Glutamatergic neuron (in vitro differentiated cells): ENCODE data around the gene DCDC2C. TPM values are rescaled to one million over a fixed set of nuclear protein-coding genes. Genes with fewer than 3 reads are reported as not detected.

Source experiments
- DNase-seq: peaks from one replicate; pipeline ENCODE4 v3.0.0; 2022
- H3K27ac Mint-ChIP-seq: one replicate; pipeline ENCODE4 v1.8.0; 2020; ENCODE audit warnings: mild to moderate bottlenecking, mixed read lengths, inconsistent platforms; ENCODE audit not compliant: unreplicated experiment
- H3K27me3 Mint-ChIP-seq: one replicate; pipeline ENCODE4 v1.8.0; 2020; ENCODE audit warnings: mild to moderate bottlenecking, moderate library complexity, mixed read lengths, inconsistent platforms; ENCODE audit not compliant: unreplicated experiment
- H3K36me3 Mint-ChIP-seq: one replicate; pipeline ENCODE4 v1.8.0; 2020; ENCODE audit warnings: mild to moderate bottlenecking, mixed read lengths, inconsistent platforms; ENCODE audit not compliant: unreplicated experiment
- H3K4me1 Mint-ChIP-seq: one replicate; pipeline ENCODE4 v1.8.0; 2020; ENCODE audit warnings: mild to moderate bottlenecking, low read depth, mixed read lengths, inconsistent platforms; ENCODE audit not compliant: unreplicated experiment
- H3K4me3 Mint-ChIP-seq: one replicate; pipeline ENCODE4 v1.8.0; 2020; ENCODE audit warnings: mild to moderate bottlenecking, mixed read lengths, inconsistent platforms; ENCODE audit not compliant: unreplicated experiment
- H3K9me3 Mint-ChIP-seq: one replicate; pipeline ENCODE4 v1.8.0; 2020; ENCODE audit warnings: mild to moderate bottlenecking, moderate library complexity, mixed read lengths, inconsistent platforms; ENCODE audit not compliant: unreplicated experiment
- CTCF ChIP-seq: fragments of 200-600 bp; sonication (generic); IDR thresholded peaks from one replicate; pipeline ENCODE4 v1.5.0; 2021; ENCODE audit not compliant: partially characterized antibody, unreplicated experiment
- total RNA-seq: library from RNA; stranded (reverse); fragmentation: NEBNext Ultra II Directional; extraction: Animal tissue kit (Norgen Biotek cat#: 25700); gene quantifications from one replicate; pipeline ENCODE4 v1.2.1, GENCODE V29; 2021; ENCODE audit not compliant: unreplicated experiment

The DCDC2C gene
- total RNA-seq, 1 donor from 2014 or later, result not detected

GRCh38 chr2:3674066-3674845 lies 29.1 kb upstream of the DCDC2C start:
- TF ChIP-seq CTCF, result no peak
- Mint-ChIP-seq H3K4me1 (no peaks in the 10 kb centered on the region), H3K9me3 (peaks cover 2% of the 10 kb centered on the region), H3K4me3 (no peak overlapping the region), H3K27ac (no peak overlapping the region), H3K27me3 (no peaks in the 10 kb centered on the region), H3K36me3 (no peaks in the 10 kb centered on the region)
- DNase-seq, result no peak

- no peak for TF ChIP-seq CTCF
- DNase-seq, result no peak
- no peaks in the 10 kb centered on the region for H3K9me3 Mint-ChIP-seq
- H3K4me3 Mint-ChIP-seq, result no peak overlapping the region
- H3K27ac Mint-ChIP-seq, result no peak overlapping the region
- H3K36me3 Mint-ChIP-seq, result no peaks in the 10 kb centered on the region
- no peaks in the 10 kb centered on the region for H3K4me1 Mint-ChIP-seq
- no peaks in the 10 kb centered on the region for H3K27me3 Mint-ChIP-seq
Measured at GRCh38 chr2:3675687-3676086, 27.7 kb upstream of the DCDC2C start.

- DNase-seq, result no peak
- Mint-ChIP-seq H3K27ac (no peak overlapping the region), H3K36me3 (no peaks in the 10 kb centered on the region), H3K9me3 (no peaks in the 10 kb centered on the region), H3K4me3 (no peak overlapping the region), H3K4me1 (no peaks in the 10 kb centered on the region), H3K27me3 (no peaks in the 10 kb centered on the region)
- no peak for TF ChIP-seq CTCF
Measured at GRCh38 chr2:3677436-3677835, 25.9 kb upstream of the DCDC2C start.

GRCh38 chr2:3678212-3678611 lies 25.2 kb upstream of the DCDC2C start:
- DNase-seq, result no peak
- Mint-ChIP-seq H3K9me3 (no peaks in the 10 kb centered on the region), H3K27ac (no peak overlapping the region), H3K4me3 (no peak overlapping the region), H3K36me3 (no peaks in the 10 kb centered on the region), H3K4me1 (no peaks in the 10 kb centered on the region), H3K27me3 (no peaks in the 10 kb centered on the region)
- TF ChIP-seq CTCF, result no peak

- Mint-ChIP-seq H3K4me1 (no peaks in the 10 kb centered on the region), H3K9me3 (no peaks in the 10 kb centered on the region), H3K27me3 (no peaks in the 10 kb centered on the region), H3K4me3 (no peak overlapping the region), H3K27ac (no peak overlapping the region), H3K36me3 (no peaks in the 10 kb centered on the region)
- no peak for TF ChIP-seq CTCF
- no peak for DNase-seq
Measured at GRCh38 chr2:3679180-3679579, 24.2 kb upstream of the DCDC2C start.
